ENCODE data around the gene IL15RA. TPM values are rescaled to one million over a fixed set of nuclear protein-coding genes. Genes with fewer than 3 reads are reported as not detected.

The IL15RA gene
- total and polyA plus RNA-seq, 2 donors (not counting 3 experiments of a cell fraction or from before 2014, with no cell fraction given): 18.8 to 20.6 TPM

- intact Hi-C loops (cut with micrococcal nuclease): no loop called here
- DNase-seq (ENCODE audit: low read depth, low spot score) (no peak), FAIRE-seq (no peak)
- no TSS peak for BruUV-seq (replicated peaks)
- Histone ChIP-seq H2AFZ (ENCODE audit: low read depth, low read length) (no peak overlapping the region), H3K79me2 (ENCODE audit: control insufficient read depth, insufficient read depth, low read length) (no peaks in the 10 kb centered on the region), H3K27ac (ENCODE audit: insufficient read depth, low read depth, low read length) (no peak overlapping the region), H3K4me2 (ENCODE audit: insufficient read depth, low read length) (no peak overlapping the region), H3K27me3 (ENCODE audit: control insufficient read depth in 2 of 2, insufficient read depth in 2 of 2, low read length in 2 of 2) (peaks cover 2 to 4% of the 10 kb centered on the region in 2 experiments), H3K4me3 (replicated peaks in 1 of 3; ENCODE audit: insufficient read depth in 1 of 3, low read depth in 1 of 3, low read length in 3 of 3) (no peak overlapping the region), H3K4me1 (ENCODE audit: control insufficient read depth, extremely low read depth, insufficient read depth, low read length) (no peaks in the 10 kb centered on the region), H3K9me3 (replicated peaks; ENCODE audit: control insufficient read depth, insufficient read depth, low read length) (no peaks in the 10 kb centered on the region), H3K36me3 (ENCODE audit: control insufficient read depth in 2 of 2, extremely low read depth in 1 of 2, insufficient read depth in 2 of 2, low read length in 2 of 2) (no peaks in the 10 kb centered on the region), H4K20me1 (replicated peaks; ENCODE audit: control insufficient read depth, extremely low read depth, insufficient read depth, low read length) (no peaks in the 10 kb centered on the region), H3K9ac (replicated peaks; ENCODE audit: extremely low read depth, insufficient read depth, low read length) (no peak overlapping the region), H3K9me1 (replicated peaks; ENCODE audit: control insufficient read depth, extremely low read depth, insufficient read depth, low read length) (no peaks in the 10 kb centered on the region)
- ChIA-PET POLR2A (no interaction called here), CTCF (no interaction called here)
- dilution Hi-C loops (cut with MboI; ENCODE audit: extremely low pct_ligation_motif_present, low sequenced_read_pairs): no loop called here
- TF ChIP-seq EZH2 (IDR thresholded peaks at IDR 0.05; ENCODE audit: borderline replicate concordance, low read depth, low read length, severe bottlenecking) (no peak), MYC (IDR thresholded peaks at IDR 0.05; ENCODE audit: low read depth, low read length) (no peak), JUN (IDR thresholded peaks at IDR 0.05; ENCODE audit: borderline replicate concordance, insufficient read depth, insufficient read length, low read depth) (no peak), FOS (IDR thresholded peaks at IDR 0.05; ENCODE audit: borderline replicate concordance, insufficient read depth, low read length) (no peak), POLR2A (IDR thresholded peaks at IDR 0.05; ENCODE audit: low read depth, low read length) (no peak), MAX (IDR thresholded peaks at IDR 0.05; ENCODE audit: insufficient read depth, insufficient read length) (no peak), POLR2AphosphoS5 (IDR thresholded peaks at IDR 0.05; ENCODE audit: insufficient read depth, low read depth, low read length) (no peak), GATA2 (IDR thresholded peaks at IDR 0.05; ENCODE audit: insufficient read depth, insufficient read length, low read depth, low read length) (no peak), CTCF (IDR thresholded peaks at IDR 0.05; ENCODE audit: extremely low read depth in 1 of 2, insufficient read depth in 1 of 2, low read depth in 1 of 2, low read length in 2 of 2) (no peak)
Observed at GRCh38 chr10:5992398-5992797, 15.1 kb upstream of the IL15RA start.

Measured in endothelial cell of umbilical vein (primary cell).